K562 (cell line): ENCODE results near the gene RECK. TPM values are rescaled to one million over a fixed set of nuclear protein-coding genes. Genes with fewer than 3 reads are reported as not detected.

Source experiments
- ATAC-seq: fragments of 200-7000 bp; cut with Tn5 transposase; 3 replicates; pipeline ENCODE4 v1.9.1; 2020; ENCODE audit warnings: moderate library complexity
- BruUV-seq: library from RNA; stranded (reverse); fragments of 400-500 nt; replicated peaks from 2 replicates; lab custom pipeline; 2021; lab: Mats Ljungman, UMichigan
- CTCF ChIA-PET: fragments of 300-600 bp; formaldehyde crosslinking; extraction: SDS; loops from one replicate; lab custom pipeline; 2021; ENCODE audit warnings: low intra/inter-chr PET ratio; lab: Yijun Ruan, JAX
- POLR2A ChIA-PET: fragments of 300-600, 350-650 bp; sonication (Branson Sonifier 250); formaldehyde crosslinking; extraction: SDS; loops from one replicate; lab custom pipeline; 2021; ENCODE audit warnings: antibody characterized with exemption, inconsistent platforms; lab: Yijun Ruan, JAX
- DNase-seq, 4 experiments: peaks; one replicate each; pipeline versions ENCODE4 v3.0.0 to v3.0.0-alpha.2; 2011 to 2018; ENCODE audit warnings: low spot score in 3 of 4, mixed read lengths in 3 of 4; ENCODE audit errors: extremely low read depth in 1 of 4
- FAIRE-seq: peaks from 2 replicates; lab custom pipeline; 2011; peaks lifted over from hg19 to GRCh38; lab: Jason Lieb, UNC
- H2AFZ ChIP-seq: 2 replicates; pipeline ENCODE4 v1.6.0; 2011; ENCODE audit warnings: low read depth, low read length, control low read depth, inconsistent platforms
- H3K27ac ChIP-seq: fragments of 200-600 bp; 3 replicates; pipeline ENCODE4 v1.8.0; 2011; ENCODE audit warnings: low read depth, mild to moderate bottlenecking, control low read depth, inconsistent platforms, low read length, moderate library complexity, mixed read lengths; ENCODE audit errors: extremely low read depth
- H3K27me3 ChIP-seq, 2 experiments: fragments of 300-600 bp in 1 of 2; 2 replicates in 1 of 2; 3 replicates in 1 of 2; pipeline versions ENCODE4 v1.6.0 to v1.8.0; 2011; ENCODE audit warnings: inconsistent platforms in 2 of 2, low read length in 2 of 2, mild to moderate bottlenecking in 1 of 2, mixed read lengths in 1 of 2, moderate library complexity in 1 of 2; ENCODE audit not compliant: control insufficient read depth in 2 of 2, insufficient read depth in 2 of 2
- H3K36me3 ChIP-seq: fragments of 300-600 bp; 3 replicates; pipeline ENCODE4 v1.8.0; 2011; ENCODE audit warnings: mild to moderate bottlenecking, low read length, inconsistent platforms; ENCODE audit not compliant: control insufficient read depth, insufficient read depth
- H3K4me1 ChIP-seq, 2 experiments: fragments of 200-600 bp in 1 of 2; replicated peaks in 1 of 2; 2 replicates in 1 of 2; 3 replicates in 1 of 2; pipeline versions ENCODE4 v1.5.1 to v1.8.0; 2011; ENCODE audit warnings: inconsistent platforms in 2 of 2, low read length in 2 of 2, mild to moderate bottlenecking in 1 of 2, mixed read lengths in 1 of 2, moderate library complexity in 1 of 2; ENCODE audit not compliant: control insufficient read depth in 2 of 2, insufficient read depth in 2 of 2
- H3K4me2 ChIP-seq: 2 replicates; pipeline ENCODE4 v1.6.1; 2011; ENCODE audit warnings: low read length, control low read depth, inconsistent platforms, mixed read lengths; ENCODE audit not compliant: insufficient read depth
- H3K4me3 ChIP-seq: fragments of 200-600 bp; sonication (generic), shearing (Covaris generic); 2 replicates; pipeline ENCODE4 v1.5.1; 2016; ENCODE audit warnings: control low read depth, inconsistent platforms
- H3K79me2 ChIP-seq: fragments of 200-600 bp; 3 replicates; pipeline ENCODE4 v1.8.0; 2011; ENCODE audit warnings: low read length, inconsistent platforms; ENCODE audit not compliant: control insufficient read depth, insufficient read depth
- H3K9ac ChIP-seq, 2 experiments: 2 replicates each; pipeline versions ENCODE4 v1.6.0 to v1.6.1; 2011; ENCODE audit warnings: low read depth in 2 of 2, low read length in 2 of 2, control low read depth in 1 of 2, inconsistent platforms in 1 of 2, mild to moderate bottlenecking in 1 of 2, mixed read lengths in 1 of 2; ENCODE audit not compliant: insufficient read depth in 1 of 2
- H3K9me1 ChIP-seq: one replicate; pipeline ENCODE4 v1.6.0; 2011; ENCODE audit warnings: inconsistent platforms, mild to moderate bottlenecking, low read length, moderate library complexity; ENCODE audit not compliant: control insufficient read depth, insufficient read depth
- H3K9me3 ChIP-seq: replicated peaks from 2 replicates; pipeline ENCODE4 v1.5.1; 2011; ENCODE audit warnings: low read depth, low read length, inconsistent platforms; ENCODE audit not compliant: control insufficient read depth, insufficient read depth
- H4K20me1 ChIP-seq: replicated peaks from 2 replicates; pipeline ENCODE4 v1.6.1; 2011; ENCODE audit warnings: low read length, inconsistent platforms, mixed read lengths; ENCODE audit not compliant: control insufficient read depth, insufficient read depth
- POLR3G ChIP-seq: IDR thresholded peaks from 2 replicates; pipeline ENCODE4 v1.6.1; 2011; ENCODE audit not compliant: insufficient read length, insufficient replicate concordance; ENCODE audit errors: extremely low read depth
- ZSCAN29 ChIP-seq: fragments of 450-650 bp; IDR thresholded peaks from 2 replicates; pipeline ENCODE4 v1.6.1; 2017
- WGBS: fragments of 100-300 bp; shearing (Covaris generic); methylation state at CpG from one replicate; pipeline ENCODE4 v1.1.6; 2016; ENCODE audit warnings: low coverage, mixed read lengths; ENCODE audit not compliant: insufficient coverage; ENCODE audit errors: missing lambda C conversion rate; 5-methylcytosine and 5-hydroxymethylcytosine counted together
- in situ Hi-C: fragments of 300-500 bp; cut with MboI; formaldehyde crosslinking; loops from 4 replicates; pipeline ENCODE4 v1.15.0; 2018; ENCODE audit warnings: inconsistent platforms, mixed read lengths
- intact Hi-C: fragments of 100-400 bp; cut with micrococcal nuclease; formaldehyde crosslinking; loops from 2 replicates; pipeline ENCODE4 v1.14.2; 2022
- polyA plus RNA-seq, 8 experiments: library from polyadenylated mRNA; depleted of rRNA in 4 of 8; stranded (reverse) in 5 of 8; unstranded in 3 of 8; fragments of >200 nt; fragmentation: Nextera tagmentation in 2 of 8; fragmentation: Illumina TruSeq in 1 of 8; extraction: Ambion mirVana in 2 of 8; extraction: Trizol in 1 of 8; gene quantifications; 2 replicates each; pipeline versions ENCODE4 v1.2.1 to v1.2.3, GENCODE V29; 2011 to 2014; ENCODE audit warnings: inconsistent platforms in 1 of 8, missing spikeins in 1 of 8
- total RNA-seq, 7 experiments: library from RNA; depleted of rRNA in 6 of 7; stranded (reverse); fragments of >200 nt in 6 of 7; fragmentation: Illumina TruSeq in 2 of 7; extraction: Trizol in 2 of 7; gene quantifications; 2 replicates each; pipeline versions ENCODE4 v1.2.1 to v1.2.3, GENCODE V29; 2011 to 2021; ENCODE audit warnings: low replicate concordance in 1 of 7
- TF ChIP-seq, protein P1 (sequence below): sonication (generic); formaldehyde crosslinking; IDR thresholded peaks from 2 replicates; pipeline ENCODE4 v1.8.0; 2023; ENCODE audit warnings: missing genetic modification reagents, mild to moderate bottlenecking, borderline replicate concordance

RECK gene
- total and polyA plus RNA-seq, 9 of the 15 experiments (the other 6 are each of a cell fraction or from before 2014, with no cell fraction given): 0.04 to 0.36 (median 0.16) TPM

DNA sequence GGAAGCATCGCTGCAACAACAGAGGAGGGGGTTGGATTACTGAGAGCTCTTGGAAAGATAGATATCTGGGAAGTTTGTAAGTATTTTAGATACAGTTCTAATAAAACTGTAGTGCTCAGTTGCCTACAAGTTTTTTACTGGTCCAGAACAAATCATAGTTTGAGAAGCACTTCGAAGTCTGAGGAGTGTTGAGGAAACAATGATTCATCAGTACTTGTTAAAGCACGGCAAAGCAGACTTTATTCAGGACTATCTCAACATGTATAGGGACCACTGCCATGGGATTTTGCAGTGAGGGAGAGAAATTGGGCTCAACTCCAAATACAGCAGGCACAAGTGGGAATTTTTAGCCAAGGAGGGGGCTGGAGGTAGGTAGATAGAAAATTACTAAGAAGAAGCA is 25.3 kb upstream of the RECK start (continued):
- TF ChIP-seq, protein P1, sequence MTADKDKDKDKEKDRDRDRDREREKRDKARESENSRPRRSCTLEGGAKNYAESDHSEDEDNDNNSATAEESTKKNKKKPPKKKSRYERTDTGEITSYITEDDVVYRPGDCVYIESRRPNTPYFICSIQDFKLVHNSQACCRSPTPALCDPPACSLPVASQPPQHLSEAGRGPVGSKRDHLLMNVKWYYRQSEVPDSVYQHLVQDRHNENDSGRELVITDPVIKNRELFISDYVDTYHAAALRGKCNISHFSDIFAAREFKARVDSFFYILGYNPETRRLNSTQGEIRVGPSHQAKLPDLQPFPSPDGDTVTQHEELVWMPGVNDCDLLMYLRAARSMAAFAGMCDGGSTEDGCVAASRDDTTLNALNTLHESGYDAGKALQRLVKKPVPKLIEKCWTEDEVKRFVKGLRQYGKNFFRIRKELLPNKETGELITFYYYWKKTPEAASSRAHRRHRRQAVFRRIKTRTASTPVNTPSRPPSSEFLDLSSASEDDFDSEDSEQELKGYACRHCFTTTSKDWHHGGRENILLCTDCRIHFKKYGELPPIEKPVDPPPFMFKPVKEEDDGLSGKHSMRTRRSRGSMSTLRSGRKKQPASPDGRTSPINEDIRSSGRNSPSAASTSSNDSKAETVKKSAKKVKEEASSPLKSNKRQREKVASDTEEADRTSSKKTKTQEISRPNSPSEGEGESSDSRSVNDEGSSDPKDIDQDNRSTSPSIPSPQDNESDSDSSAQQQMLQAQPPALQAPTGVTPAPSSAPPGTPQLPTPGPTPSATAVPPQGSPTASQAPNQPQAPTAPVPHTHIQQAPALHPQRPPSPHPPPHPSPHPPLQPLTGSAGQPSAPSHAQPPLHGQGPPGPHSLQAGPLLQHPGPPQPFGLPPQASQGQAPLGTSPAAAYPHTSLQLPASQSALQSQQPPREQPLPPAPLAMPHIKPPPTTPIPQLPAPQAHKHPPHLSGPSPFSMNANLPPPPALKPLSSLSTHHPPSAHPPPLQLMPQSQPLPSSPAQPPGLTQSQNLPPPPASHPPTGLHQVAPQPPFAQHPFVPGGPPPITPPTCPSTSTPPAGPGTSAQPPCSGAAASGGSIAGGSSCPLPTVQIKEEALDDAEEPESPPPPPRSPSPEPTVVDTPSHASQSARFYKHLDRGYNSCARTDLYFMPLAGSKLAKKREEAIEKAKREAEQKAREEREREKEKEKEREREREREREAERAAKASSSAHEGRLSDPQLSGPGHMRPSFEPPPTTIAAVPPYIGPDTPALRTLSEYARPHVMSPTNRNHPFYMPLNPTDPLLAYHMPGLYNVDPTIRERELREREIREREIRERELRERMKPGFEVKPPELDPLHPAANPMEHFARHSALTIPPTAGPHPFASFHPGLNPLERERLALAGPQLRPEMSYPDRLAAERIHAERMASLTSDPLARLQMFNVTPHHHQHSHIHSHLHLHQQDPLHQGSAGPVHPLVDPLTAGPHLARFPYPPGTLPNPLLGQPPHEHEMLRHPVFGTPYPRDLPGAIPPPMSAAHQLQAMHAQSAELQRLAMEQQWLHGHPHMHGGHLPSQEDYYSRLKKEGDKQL: no peak
- no peak for TF ChIP-seq POLR3G

DNA sequence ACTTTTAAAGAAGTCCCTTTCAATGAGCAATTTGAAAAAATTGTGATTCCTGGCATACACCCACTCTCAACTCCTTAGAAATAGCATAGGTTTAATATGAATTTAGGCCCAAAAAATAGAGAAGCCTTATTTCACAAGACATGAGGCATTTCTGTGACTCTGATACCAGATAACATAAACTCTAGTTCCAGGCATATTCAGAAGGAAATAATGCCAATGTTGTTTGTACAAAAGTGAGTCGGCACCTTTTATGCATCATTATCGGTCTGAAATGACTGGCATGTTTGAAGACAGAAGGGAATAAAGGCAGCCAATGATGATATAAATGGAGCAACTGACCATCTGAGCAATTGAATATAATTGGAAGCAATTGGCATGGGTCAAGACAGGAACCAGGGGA is 19.4 kb upstream of the RECK start:
- CTCF ChIA-PET: no interaction called here
- H3K9ac ChIP-seq: no peak overlapping the region
- H4K20me1 ChIP-seq: no peaks in the 10 kb centered on the region
- no peak for DNase-seq
- no peaks in the 10 kb centered on the region for H3K9me1 ChIP-seq
- H3K36me3 ChIP-seq: no peaks in the 10 kb centered on the region
- 7% methylated on average over 2 of the region's 2 CpGs for WGBS
- no peak for ATAC-seq
- TF ChIP-seq ZSCAN29: no peak
- no peaks in the 10 kb centered on the region for H3K4me1 ChIP-seq
- H3K4me2 ChIP-seq: no peak overlapping the region
- in situ Hi-C loops: loop anchor here (5.0 kb wide), 1 partner anchor 115 kb away; no protein-coding TSS in a partner anchor
- no peak overlapping the region for H2AFZ ChIP-seq
- POLR2A ChIA-PET: no interaction called here
- no peak for FAIRE-seq
- H3K9me3 ChIP-seq: no peaks in the 10 kb centered on the region
- BruUV-seq: no TSS peak
- no peak overlapping the region for H3K27ac ChIP-seq
- H3K79me2 ChIP-seq: no peaks in the 10 kb centered on the region
- H3K4me3 ChIP-seq: no peak overlapping the region
- H3K27me3 ChIP-seq: peaks cover 0 to 3% of the 10 kb centered on the region in 2 experiments; a peak in 2 of 5 replicates
- intact Hi-C loops: no loop called here
